Mesenchymal stem cell (in vitro differentiated cells and primary cell): ENCODE measurements around the gene RAB29.
A peak's percentile ranks its signal among the peaks of the same experiment; 100 is the strongest.

Experiments
- DNase-seq: peaks from one replicate; pipeline ENCODE4 v3.0.0-alpha.2; 2013
- H2AFZ ChIP-seq: one replicate; pipeline ENCODE4 v1.6.1; 2013; ENCODE audit warnings: low read depth, mild to moderate bottlenecking, control low read depth, inconsistent platforms, low read length, moderate library complexity
- H2AK5ac ChIP-seq: 2 replicates; pipeline ENCODE4 v1.6.1; 2013; ENCODE audit warnings: low read length, moderate library complexity, mild to moderate bottlenecking, inconsistent platforms; ENCODE audit not compliant: severe bottlenecking
- H2BK120ac ChIP-seq: one replicate; pipeline ENCODE4 v1.6.1; 2013; ENCODE audit warnings: low read depth, mild to moderate bottlenecking, inconsistent platforms, low read length, moderate library complexity
- H2BK12ac ChIP-seq, 2 experiments: one replicate each; pipeline ENCODE4 v1.6.1; 2013; ENCODE audit warnings: inconsistent platforms in 2 of 2, low read length in 2 of 2, mild to moderate bottlenecking in 2 of 2, moderate library complexity in 2 of 2, control low read depth in 1 of 2
- H2BK15ac ChIP-seq: one replicate; pipeline ENCODE4 v1.6.1; 2013; ENCODE audit warnings: mild to moderate bottlenecking, low read depth, inconsistent platforms; ENCODE audit not compliant: poor library complexity, severe bottlenecking
- H2BK5ac ChIP-seq: 2 replicates; pipeline ENCODE4 v1.6.1; 2013; ENCODE audit warnings: low read depth, mild to moderate bottlenecking, low read length, control low read depth, inconsistent platforms; ENCODE audit not compliant: poor library complexity, severe bottlenecking
- H3K14ac ChIP-seq, 2 experiments: one replicate each; pipeline ENCODE4 v1.6.1; 2013; ENCODE audit warnings: inconsistent platforms in 2 of 2, low read length in 2 of 2, control low read depth in 1 of 2, mild to moderate bottlenecking in 1 of 2, moderate library complexity in 1 of 2
- H3K18ac ChIP-seq, 2 experiments: one replicate each; pipeline ENCODE4 v1.6.1; 2013; ENCODE audit warnings: inconsistent platforms in 2 of 2, low read length in 2 of 2, control low read depth in 1 of 2, low read depth in 1 of 2, mild to moderate bottlenecking in 1 of 2
- H3K23ac ChIP-seq, 2 experiments: one replicate each; pipeline ENCODE4 v1.6.1; 2013; ENCODE audit warnings: inconsistent platforms in 2 of 2, low read length in 2 of 2, mild to moderate bottlenecking in 2 of 2, moderate library complexity in 2 of 2, control low read depth in 1 of 2
- H3K27ac ChIP-seq: 2 replicates; pipeline ENCODE4 v1.5.1; 2013; ENCODE audit warnings: mild to moderate bottlenecking, moderate library complexity, low read length, control low read depth, inconsistent platforms; ENCODE audit not compliant: poor library complexity, severe bottlenecking
- H3K27me3 ChIP-seq, 2 experiments: 2 replicates each; pipeline versions ENCODE4 v1.6.1 to v1.7.0; 2013; ENCODE audit warnings: low read length in 2 of 2, mild to moderate bottlenecking in 2 of 2, moderate library complexity in 2 of 2, control low read depth in 1 of 2, inconsistent platforms in 1 of 2; ENCODE audit not compliant: control insufficient read depth in 1 of 2, insufficient read depth in 1 of 2
- H3K36me3 ChIP-seq, 2 experiments: 2 replicates each; pipeline versions ENCODE4 v1.6.1 to v1.7.0; 2013; ENCODE audit warnings: low read length in 2 of 2, control low read depth in 1 of 2, inconsistent platforms in 1 of 2, low read depth in 1 of 2, mild to moderate bottlenecking in 1 of 2; ENCODE audit not compliant: insufficient read depth in 2 of 2, control insufficient read depth in 1 of 2
- H3K4ac ChIP-seq, 2 experiments: one replicate each; pipeline ENCODE4 v1.6.1; 2013; ENCODE audit warnings: inconsistent platforms in 2 of 2, low read length in 2 of 2, mild to moderate bottlenecking in 2 of 2, moderate library complexity in 2 of 2, control low read depth in 1 of 2, low read depth in 1 of 2
- H3K4me1 ChIP-seq: 2 replicates; pipeline ENCODE4 v1.6.1; 2013; ENCODE audit warnings: low read depth, low read length, control low read depth; ENCODE audit not compliant: control insufficient read depth, insufficient read depth
- H3K4me2 ChIP-seq: 2 replicates; pipeline ENCODE4 v1.6.1; 2013; ENCODE audit warnings: low read length, mild to moderate bottlenecking, inconsistent platforms; ENCODE audit not compliant: poor library complexity, severe bottlenecking
- H3K4me3 ChIP-seq, 2 experiments: 2 replicates each; pipeline versions ENCODE4 v1.5.1 to v1.7.0; 2013; ENCODE audit warnings: low read length in 2 of 2, mild to moderate bottlenecking in 2 of 2, control low read depth in 1 of 2, low read depth in 1 of 2; ENCODE audit not compliant: insufficient read depth in 1 of 2
- H3K79me1 ChIP-seq: replicated peaks from 2 replicates; pipeline ENCODE4 v1.6.1; 2013; ENCODE audit warnings: mild to moderate bottlenecking, control low read depth, low read length, inconsistent platforms; ENCODE audit not compliant: poor library complexity, severe bottlenecking
- H3K9ac ChIP-seq: 2 replicates; pipeline ENCODE4 v1.7.0; 2013; ENCODE audit warnings: mild to moderate bottlenecking, low read length, moderate library complexity
- H3K9me3 ChIP-seq: 2 replicates; pipeline ENCODE4 v1.7.0; 2013; ENCODE audit warnings: mild to moderate bottlenecking, low read length; ENCODE audit not compliant: control insufficient read depth
- H4K8ac ChIP-seq: one replicate; pipeline ENCODE4 v1.6.1; 2013; ENCODE audit warnings: inconsistent platforms, mild to moderate bottlenecking, low read length, moderate library complexity
- H4K91ac ChIP-seq: one replicate; pipeline ENCODE4 v1.6.1; 2013; ENCODE audit warnings: mild to moderate bottlenecking, low read length, inconsistent platforms
- WGBS: methylation state at CpG from one replicate; pipeline ENCODE4 v1.1.7; 2013; ENCODE audit warnings: mixed read lengths; 5-methylcytosine and 5-hydroxymethylcytosine counted together

RAB29 gene

GRCh38 chr1:205744403-205744802 is 30.9 kb downstream of the RAB29 start:
- H3K18ac ChIP-seq, result no peak overlapping the region
- no peaks in the 10 kb centered on the region for H3K9me3 ChIP-seq
- H2BK120ac ChIP-seq, result no peak overlapping the region
- H3K27me3 ChIP-seq, result no peaks in the 10 kb centered on the region
- H3K4me3 ChIP-seq, result no peak overlapping the region
- no peak overlapping the region for H3K4ac ChIP-seq
- no peak overlapping the region for H3K23ac ChIP-seq
- H2BK5ac ChIP-seq, result no peak overlapping the region
- H2AFZ ChIP-seq, result no peak overlapping the region
- WGBS, result 98% methylated on average over 7 of the region's 8 CpGs
- no peak overlapping the region for H2BK15ac ChIP-seq
- no peak overlapping the region for H3K9ac ChIP-seq
- no peak overlapping the region for H4K91ac ChIP-seq
- no peak overlapping the region for H2BK12ac ChIP-seq
- no peak overlapping the region for H3K4me2 ChIP-seq
- H3K4me1 ChIP-seq, result peaks cover 6% of the 10 kb centered on the region
- no peak overlapping the region for H3K27ac ChIP-seq
- no peak for DNase-seq
- no peaks in the 10 kb centered on the region for H3K79me1 ChIP-seq
- H4K8ac ChIP-seq, result no peak overlapping the region
- H3K36me3 ChIP-seq, result peaks cover 0 to 13% of the 10 kb centered on the region in 2 experiments
- H3K14ac ChIP-seq, result no peak overlapping the region
- no peak overlapping the region for H2AK5ac ChIP-seq

DNA sequence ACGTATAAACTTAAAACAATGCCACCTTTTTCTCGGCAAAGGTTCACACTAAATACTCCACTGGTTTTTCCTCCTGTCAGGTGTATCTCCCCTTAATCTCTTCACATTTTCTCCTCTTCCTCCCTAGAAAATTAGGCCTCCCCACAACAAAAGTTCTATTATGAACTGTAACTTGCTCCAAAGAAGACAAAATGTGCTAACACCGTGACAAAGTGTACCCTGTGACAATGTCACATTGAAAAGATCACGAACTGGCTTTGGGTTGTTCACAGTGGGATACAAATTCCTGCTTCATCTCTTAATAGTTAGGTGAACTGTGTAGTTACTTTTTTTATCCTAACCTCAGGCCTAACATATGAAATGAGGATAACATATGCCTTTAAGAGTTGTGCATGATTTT is 31.3 kb downstream of the RAB29 start:
- 67% methylated on average over 4 of the region's 4 CpGs for WGBS
- Histone ChIP-seq H4K91ac (no peak overlapping the region), H2BK12ac (no peak overlapping the region), H2AK5ac (no peak overlapping the region), H2BK120ac (no peak overlapping the region), H3K23ac (no peak overlapping the region), H3K4me3 (no peak overlapping the region), H3K9ac (no peak overlapping the region), H2AFZ (no peak overlapping the region), H3K4me2 (no peak overlapping the region), H3K14ac (no peak overlapping the region), H3K79me1 (no peaks in the 10 kb centered on the region), H3K9me3 (no peaks in the 10 kb centered on the region), H3K27me3 (no peaks in the 10 kb centered on the region), H4K8ac (no peak overlapping the region), H3K4me1 (peaks cover 7% of the 10 kb centered on the region), H2BK5ac (no peak overlapping the region), H3K4ac (no peak overlapping the region), H2BK15ac (no peak overlapping the region), H3K18ac (no peak overlapping the region), H3K27ac (no peak overlapping the region), H3K36me3 (peaks cover 0 to 15% of the 10 kb centered on the region in 2 experiments)
- no peak for DNase-seq

DNA sequence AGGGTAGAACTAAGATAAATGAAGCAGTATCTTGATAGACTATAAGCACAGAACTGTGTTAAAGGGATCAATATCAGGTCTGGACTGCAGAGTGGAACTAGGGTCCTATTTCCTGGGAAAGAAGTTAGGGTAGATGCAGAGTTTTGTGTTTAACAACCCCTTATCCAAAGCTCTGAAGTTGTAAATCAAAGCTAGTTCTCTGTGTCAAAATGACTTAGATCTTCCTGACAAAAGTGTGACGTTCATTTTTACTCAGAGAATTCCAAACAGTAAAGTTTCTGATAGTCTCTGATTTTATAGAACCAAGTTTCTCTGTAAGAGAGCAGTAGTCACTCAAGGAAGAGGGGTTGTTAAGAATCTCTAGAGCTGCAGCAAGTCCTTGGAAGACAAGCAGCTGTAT is 33.6 kb downstream of the RAB29 start:
- H3K36me3 ChIP-seq, result peaks cover 8 to 18% of the 10 kb centered on the region in 2 experiments
- no peak overlapping the region for H3K9ac ChIP-seq
- no peaks in the 10 kb centered on the region for H3K27me3 ChIP-seq
- no peak overlapping the region for H2AFZ ChIP-seq
- no peaks in the 10 kb centered on the region for H3K79me1 ChIP-seq
- peaks cover 5% of the 10 kb centered on the region for H3K4me1 ChIP-seq
- H4K8ac ChIP-seq, result no peak overlapping the region
- WGBS, result no CpG with 5 or more reads among the region's 1 CpG
- H3K4ac ChIP-seq, result no peak overlapping the region
- no peak overlapping the region for H3K4me2 ChIP-seq
- no peak for DNase-seq
- no peak overlapping the region for H2BK15ac ChIP-seq
- no peak overlapping the region for H3K4me3 ChIP-seq
- no peak overlapping the region for H2AK5ac ChIP-seq
- H3K9me3 ChIP-seq, result no peaks in the 10 kb centered on the region
- H2BK5ac ChIP-seq, result no peak overlapping the region
- H3K27ac ChIP-seq, result no peak overlapping the region
- H4K91ac ChIP-seq, result no peak overlapping the region
- no peak overlapping the region for H3K14ac ChIP-seq
- H2BK120ac ChIP-seq, result no peak overlapping the region
- no peak overlapping the region for H3K18ac ChIP-seq
- H2BK12ac ChIP-seq, result no peak overlapping the region
- H3K23ac ChIP-seq, result no peak overlapping the region

- peak; percentile 93 for DNase-seq
- 45% methylated on average over 5 of the region's 5 CpGs for WGBS
- H3K14ac ChIP-seq, result no peak overlapping the region
- no peak overlapping the region for H2BK12ac ChIP-seq
- no peak overlapping the region for H3K9ac ChIP-seq
- no peak overlapping the region for H4K91ac ChIP-seq
- no peak overlapping the region for H3K4me3 ChIP-seq
- H2AK5ac ChIP-seq, result no peak overlapping the region
- H3K4me1 ChIP-seq, result peaks cover 4% of the 10 kb centered on the region
- no peak overlapping the region for H3K4ac ChIP-seq
- H3K23ac ChIP-seq, result no peak overlapping the region
- H3K18ac ChIP-seq, result no peak overlapping the region
- no peak overlapping the region for H2BK5ac ChIP-seq
- H3K36me3 ChIP-seq, result peaks cover 8 to 30% of the 10 kb centered on the region in 2 experiments
- H2AFZ ChIP-seq, result no peak overlapping the region
- no peak overlapping the region for H3K4me2 ChIP-seq
- no peaks in the 10 kb centered on the region for H3K9me3 ChIP-seq
- no peak overlapping the region for H2BK15ac ChIP-seq
- H3K79me1 ChIP-seq, result no peaks in the 10 kb centered on the region
- H3K27me3 ChIP-seq, result no peaks in the 10 kb centered on the region
- no peak overlapping the region for H4K8ac ChIP-seq
- H2BK120ac ChIP-seq, result no peak overlapping the region
- H3K27ac ChIP-seq, result no peak overlapping the region
These were observed 35.7 kb downstream of the RAB29 start for GRCh38 chr1:205739348-205740160.
